WTC11 (cell line): ENCODE measurements around the gene CERS5. TPM values are rescaled to one million over a fixed set of nuclear protein-coding genes. Genes with fewer than 3 reads are reported as not detected.
A peak's percentile ranks its signal among the peaks of the same experiment; 100 is the strongest.
"Not testable (repeated sequence)": the region's sequence is repeated elsewhere in the genome, so short reads cannot be mapped to it uniquely, and the experiment has no call there.

ENCODE experiments used
- ATAC-seq: fragments of 200-7000 bp; cut with Tn5 transposase; 2 replicates; pipeline ENCODE4 v1.10.0; 2021; ENCODE audit warnings: mild to moderate bottlenecking, moderate library complexity
- CTCF ChIA-PET: fragments of 300-600 bp; sonication (Branson Sonifier 250); formaldehyde crosslinking; loops from one replicate; lab custom pipeline; 2021; ENCODE audit warnings: antibody characterized with exemption; lab: Charles Lee
- POLR2A ChIA-PET: fragments of 350-600 bp; sonication (Branson Sonifier 250); formaldehyde crosslinking; loops from one replicate; lab custom pipeline; 2021; ENCODE audit warnings: antibody characterized with exemption; lab: Charles Lee
- DNase-seq: peaks from one replicate; pipeline ENCODE4 v3.0.0; 2021; ENCODE audit warnings: low spot score
- H3K27ac Mint-ChIP-seq: 2 replicates; pipeline ENCODE4 v1.8.0; 2021; ENCODE audit warnings: mixed read lengths
- H3K27me3 Mint-ChIP-seq: 2 replicates; pipeline ENCODE4 v1.8.0; 2021; ENCODE audit warnings: low read depth, mild to moderate bottlenecking, moderate library complexity, mixed read lengths
- H3K36me3 Mint-ChIP-seq: 2 replicates; pipeline ENCODE4 v1.8.0; 2021; ENCODE audit warnings: mixed read lengths
- H3K4me1 Mint-ChIP-seq: 2 replicates; pipeline ENCODE4 v1.8.0; 2022; ENCODE audit warnings: mixed read lengths
- H3K4me3 Mint-ChIP-seq: 2 replicates; pipeline ENCODE4 v1.8.0; 2021; ENCODE audit warnings: mild to moderate bottlenecking, moderate library complexity, mixed read lengths
- H3K9me3 Mint-ChIP-seq: 2 replicates; pipeline ENCODE4 v1.8.0; 2021; ENCODE audit warnings: mixed read lengths
- AR ChIP-seq: fragments of 250-450 bp; sonication (Bioruptor Pico); IDR thresholded peaks from 2 replicates; pipeline ENCODE4 v1.9.0; 2021; ENCODE audit warnings: mild to moderate bottlenecking
- CREM ChIP-seq: sonication (generic); formaldehyde crosslinking; IDR thresholded peaks from 2 replicates; pipeline ENCODE4 v1.8.1; 2022; ENCODE audit warnings: mild to moderate bottlenecking, missing genetic modification reagents, moderate library complexity
- FOXJ3 ChIP-seq: sonication (generic); formaldehyde crosslinking; IDR thresholded peaks from 2 replicates; pipeline ENCODE4 v1.9.0; 2021; ENCODE audit warnings: missing genetic modification reagents, mild to moderate bottlenecking, borderline replicate concordance
- FOXP1 ChIP-seq: sonication (generic); formaldehyde crosslinking; IDR thresholded peaks from 2 replicates; pipeline ENCODE4 v1.8.0; 2022; ENCODE audit warnings: missing genetic modification reagents, mild to moderate bottlenecking, moderate library complexity, borderline replicate concordance
- GABPB1 ChIP-seq: sonication (generic); formaldehyde crosslinking; IDR thresholded peaks from 2 replicates; pipeline ENCODE4 v1.8.1; 2023; ENCODE audit warnings: mild to moderate bottlenecking, missing genetic modification reagents
- IRF2 ChIP-seq: sonication (generic); formaldehyde crosslinking; IDR thresholded peaks from 2 replicates; pipeline ENCODE4 v1.8.0; 2022; ENCODE audit warnings: low read depth, missing genetic modification reagents, borderline replicate concordance
- MAX ChIP-seq: sonication (generic); formaldehyde crosslinking; IDR thresholded peaks from 2 replicates; pipeline ENCODE4 v1.8.0; 2022; ENCODE audit warnings: mild to moderate bottlenecking, missing genetic modification reagents
- MXD4 ChIP-seq: fragments of 250-450 bp; sonication (Bioruptor Pico); IDR thresholded peaks from 2 replicates; pipeline ENCODE4 v1.8.0; 2021; ENCODE audit warnings: mild to moderate bottlenecking, moderate library complexity, borderline replicate concordance
- OVOL2 ChIP-seq: fragments of 250-450 bp; sonication (Bioruptor Pico); IDR thresholded peaks from 2 replicates; pipeline ENCODE4 v1.9.0; 2021; ENCODE audit warnings: mild to moderate bottlenecking, borderline replicate concordance
- SMAD3 ChIP-seq: sonication (generic); formaldehyde crosslinking; IDR thresholded peaks from 2 replicates; pipeline ENCODE4 v1.8.0; 2022; ENCODE audit warnings: missing genetic modification reagents, mild to moderate bottlenecking, borderline replicate concordance
- SP1 ChIP-seq: sonication (generic); formaldehyde crosslinking; conservative IDR thresholded peaks from 2 replicates; pipeline ENCODE4 v1.8.1; 2022; ENCODE audit warnings: missing genetic modification reagents
- TEAD1 ChIP-seq: sonication (generic); formaldehyde crosslinking; IDR thresholded peaks from 2 replicates; pipeline ENCODE4 v1.8.0; 2022; ENCODE audit warnings: mild to moderate bottlenecking, missing genetic modification reagents
- ZNF138 ChIP-seq: sonication (generic); formaldehyde crosslinking; conservative IDR thresholded peaks from 2 replicates; pipeline ENCODE4 v1.8.1; 2022; ENCODE audit warnings: mild to moderate bottlenecking, moderate library complexity, missing genetic modification reagents
- ZNF219 ChIP-seq: sonication (generic); formaldehyde crosslinking; IDR thresholded peaks from 2 replicates; pipeline ENCODE4 v1.8.0; 2023; ENCODE audit warnings: missing genetic modification reagents, mild to moderate bottlenecking, borderline replicate concordance
- ZNF232 ChIP-seq: sonication (generic); formaldehyde crosslinking; IDR thresholded peaks from 2 replicates; pipeline ENCODE4 v1.8.0; 2022; ENCODE audit warnings: mild to moderate bottlenecking, missing genetic modification reagents
- ZNF416 ChIP-seq: fragments of 250-450 bp; sonication (Bioruptor Pico); IDR thresholded peaks from 2 replicates; pipeline ENCODE4 v1.9.0; 2021; ENCODE audit warnings: mild to moderate bottlenecking, inconsistent platforms
- total RNA-seq: library from RNA; stranded (reverse); gene quantifications from 3 replicates; pipeline ENCODE4 v1.2.3, GENCODE V29; 2021
- TF ChIP-seq, protein P1 (sequence below): sonication (generic); formaldehyde crosslinking; IDR thresholded peaks from 2 replicates; pipeline ENCODE4 v1.8.1; 2022; ENCODE audit warnings: mild to moderate bottlenecking, moderate library complexity, missing genetic modification reagents
- TF ChIP-seq, protein P2 (sequence below): sonication (generic); formaldehyde crosslinking; IDR thresholded peaks from 2 replicates; pipeline ENCODE4 v1.8.1; 2023; ENCODE audit warnings: mild to moderate bottlenecking, missing genetic modification reagents, moderate library complexity

CERS5 gene
- total RNA-seq, 1 experiment from 2014 or later: 55.8 TPM

GRCh38 chr12:50084775-50085614 is 82.2 kb downstream of the CERS5 start, which contains the start of gene SMARCD1:
TSS of gene SMARCD1 (plus strand) at chr12:50085342. CDS start at chr12:50085370, 28 bp downstream.
- Mint-ChIP-seq H3K36me3 (peaks cover 35% of the 10 kb centered on the region), H3K4me3 (peak within 1 kb of the TSS; percentile 89), H3K9me3 (no peaks in the 10 kb centered on the region), H3K27me3 (peaks cover 26% of the 10 kb centered on the region), H3K27ac (peak within 1 kb of the TSS; percentile 94), H3K4me1 (peaks cover 24% of the 10 kb centered on the region)
- TF ChIP-seq, protein P1, sequence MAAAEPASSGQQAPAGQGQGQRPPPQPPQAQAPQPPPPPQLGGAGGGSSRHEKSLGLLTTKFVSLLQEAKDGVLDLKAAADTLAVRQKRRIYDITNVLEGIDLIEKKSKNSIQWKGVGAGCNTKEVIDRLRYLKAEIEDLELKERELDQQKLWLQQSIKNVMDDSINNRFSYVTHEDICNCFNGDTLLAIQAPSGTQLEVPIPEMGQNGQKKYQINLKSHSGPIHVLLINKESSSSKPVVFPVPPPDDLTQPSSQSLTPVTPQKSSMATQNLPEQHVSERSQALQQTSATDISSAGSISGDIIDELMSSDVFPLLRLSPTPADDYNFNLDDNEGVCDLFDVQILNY (CRISPR knock-in tag): no peak
- TF ChIP-seq SP1 (CRISPR knock-in tag) (peak; percentile 57), ZNF232 (CRISPR knock-in tag) (no peak), OVOL2 (CRISPR knock-in tag) (no peak), MAX (CRISPR knock-in tag) (peak; percentile 25; the same call in 1 of the 2 replicates), FOXP1 (CRISPR knock-in tag) (no peak), AR (no peak), CREM (CRISPR knock-in tag) (0 out of 2 replicates have a peak, but pooled peaks have one; percentile 26), TEAD1 (peak; percentile 52; the same call in 1 of the 2 replicates), IRF2 (CRISPR knock-in tag) (no peak), GABPB1 (CRISPR knock-in tag) (peak; percentile 50)
- ChIA-PET POLR2A (interaction anchor here (0.5 to 1.7 kb wide), 14 partner anchors 14 to 674 kb away, joined by 3 to 14 read pairs (median 4); partner anchors contain the start of genes CERS5, COX14, GPD1 and LIMA1), CTCF (interaction anchor here (0.6 to 2.6 kb wide), 31 partner anchors 8 to 908 kb away, joined by 3 to 78 read pairs (median 5); partner anchors contain the start of genes CERS5, COX14, GPD1 and TMBIM6)
- ATAC-seq: peak; percentile 93
- peak; percentile 96 for DNase-seq

DNA sequence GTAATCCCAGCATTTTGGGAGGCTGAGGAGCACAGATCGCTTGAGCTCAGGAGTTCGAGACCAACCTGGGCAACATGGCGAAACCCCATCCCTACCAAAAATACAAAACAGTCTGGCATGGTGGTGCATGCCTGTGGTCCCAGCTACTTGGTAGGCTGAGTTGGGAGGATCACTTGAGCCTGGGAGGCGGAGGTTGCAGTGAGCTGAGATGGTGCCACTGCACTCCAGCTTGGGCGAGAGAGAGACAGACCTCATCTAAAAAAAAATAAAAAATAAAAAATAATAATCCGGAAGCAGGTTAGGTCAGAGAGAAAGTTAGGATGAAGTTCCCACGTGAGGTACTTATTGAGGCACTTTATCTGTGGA is 82.8 kb downstream of the CERS5 start:
- H3K9me3 Mint-ChIP-seq, DNase-seq, ATAC-seq: not testable (repeated sequence)
- peak overlapping the region; percentile 89 for H3K4me3 Mint-ChIP-seq
- H3K36me3 Mint-ChIP-seq: peaks cover 29% of the 10 kb centered on the region
- H3K27ac Mint-ChIP-seq: peak overlapping the region; percentile 94
- ChIA-PET CTCF (interaction anchor here (0.6 to 2.6 kb wide), 30 partner anchors 8 to 681 kb away, joined by 3 to 78 read pairs (median 5); partner anchors contain the start of genes CERS5, COX14, GPD1 and TMBIM6), POLR2A (interaction anchor here (0.5 to 1.7 kb wide), 13 partner anchors 14 to 675 kb away, joined by 3 to 14 read pairs (median 4); partner anchors contain the start of genes CERS5, COX14, GPD1 and LIMA1)
- peaks cover 32% of the 10 kb centered on the region for H3K27me3 Mint-ChIP-seq
- peaks cover 24% of the 10 kb centered on the region for H3K4me1 Mint-ChIP-seq

DNA sequence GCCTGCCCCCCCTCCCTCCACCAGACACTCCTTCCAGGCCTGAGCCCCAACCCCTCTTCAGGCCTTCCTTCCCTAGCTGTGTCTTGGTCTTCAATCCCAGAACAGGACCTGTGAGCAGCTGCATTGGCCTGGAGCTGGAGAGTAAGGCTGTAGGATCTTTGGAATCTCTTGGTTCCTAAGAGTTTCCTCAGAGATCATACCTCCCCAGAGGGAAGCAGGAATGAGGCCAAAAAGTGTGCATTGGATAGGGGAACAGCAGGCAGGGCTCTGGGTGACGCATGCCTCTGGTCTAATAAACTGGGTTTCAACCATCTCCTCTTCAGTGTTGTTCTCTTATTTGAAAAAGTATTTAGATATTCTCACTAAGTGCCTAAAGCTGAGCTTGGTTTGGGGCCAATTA is 83.9 kb downstream of the CERS5 start:
- Mint-ChIP-seq H3K27ac (peak overlapping the region; percentile 60; the same call in 1 of the 2 replicates), H3K27me3 (peaks cover 32% of the 10 kb centered on the region), H3K36me3 (peaks cover 19% of the 10 kb centered on the region), H3K9me3 (no peaks in the 10 kb centered on the region), H3K4me1 (peaks cover 24% of the 10 kb centered on the region), H3K4me3 (peak overlapping the region; percentile 69)
- TF ChIP-seq ZNF138 (CRISPR knock-in tag) (no peak), SMAD3 (CRISPR knock-in tag) (no peak), FOXJ3 (no peak), MXD4 (no peak), ZNF219 (CRISPR knock-in tag) (no peak), ZNF416 (CRISPR knock-in tag) (no peak)
- TF ChIP-seq, protein P2, sequence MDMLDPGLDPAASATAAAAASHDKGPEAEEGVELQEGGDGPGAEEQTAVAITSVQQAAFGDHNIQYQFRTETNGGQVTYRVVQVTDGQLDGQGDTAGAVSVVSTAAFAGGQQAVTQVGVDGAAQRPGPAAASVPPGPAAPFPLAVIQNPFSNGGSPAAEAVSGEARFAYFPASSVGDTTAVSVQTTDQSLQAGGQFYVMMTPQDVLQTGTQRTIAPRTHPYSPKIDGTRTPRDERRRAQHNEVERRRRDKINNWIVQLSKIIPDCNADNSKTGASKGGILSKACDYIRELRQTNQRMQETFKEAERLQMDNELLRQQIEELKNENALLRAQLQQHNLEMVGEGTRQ: no peak
- no peak for ATAC-seq
- ChIA-PET POLR2A (no interaction called here), CTCF (interaction anchor here (1.2 to 1.3 kb wide), 4 partner anchors 13 to 116 kb away, joined by 4 to 5 read pairs (median 4); no protein-coding TSS in a partner anchor)
- no peak for DNase-seq
